Neural crest cell (in vitro differentiated cells): ENCODE measurements around the gene MTFP1. TPM values are rescaled to one million over a fixed set of nuclear protein-coding genes. Genes with fewer than 3 reads are reported as not detected.
"Not testable (repeated sequence)": the region's sequence is repeated elsewhere in the genome, so short reads cannot be mapped to it uniquely, and the experiment has no call there.

Source experiments
- DNase-seq: peaks from one replicate; pipeline ENCODE4 v3.0.0; 2021; ENCODE audit warnings: low read depth, mixed read lengths, low spot score
- H3K27ac Mint-ChIP-seq: one replicate; pipeline ENCODE4 v1.8.0; 2021; ENCODE audit warnings: mild to moderate bottlenecking, mixed read lengths; ENCODE audit not compliant: unreplicated experiment
- H3K27me3 Mint-ChIP-seq: 2 replicates; pipeline ENCODE4 v1.8.0; 2021; ENCODE audit warnings: low read depth, mild to moderate bottlenecking, mixed read lengths
- H3K36me3 Mint-ChIP-seq: 2 replicates; pipeline ENCODE4 v1.8.0; 2021; ENCODE audit warnings: low read depth, mild to moderate bottlenecking, mixed read lengths
- H3K4me1 Mint-ChIP-seq: 2 replicates; pipeline ENCODE4 v1.8.0; 2021; ENCODE audit warnings: mixed read lengths
- H3K4me3 Mint-ChIP-seq: one replicate; pipeline ENCODE4 v1.8.0; 2021; ENCODE audit warnings: mild to moderate bottlenecking, mixed read lengths
- H3K9me3 Mint-ChIP-seq: 2 replicates; pipeline ENCODE4 v1.8.0; 2021; ENCODE audit warnings: mixed read lengths
- total RNA-seq: library from RNA; stranded (reverse); gene quantifications from 2 replicates; pipeline ENCODE4 v1.2.1, GENCODE V29; 2021
- TF ChIP-seq, protein P1 (sequence below): fragments of 200-600 bp; sonication (generic); conservative IDR thresholded peaks from 2 replicates; pipeline ENCODE4 v1.5.0; 2021; ENCODE audit warnings: antibody characterized with exemption, mild to moderate bottlenecking

MTFP1 gene
- total RNA-seq, 1 donor from 2014 or later = 37.4 TPM

- Mint-ChIP-seq H3K4me1 (peaks cover 12% of the 10 kb centered on the region), H3K36me3 (no peaks in the 10 kb centered on the region), H3K9me3 (no peaks in the 10 kb centered on the region), H3K4me3 (no peak overlapping the region), H3K27ac (no peak overlapping the region), H3K27me3 (peaks cover 5% of the 10 kb centered on the region)
- TF ChIP-seq, protein P1, sequence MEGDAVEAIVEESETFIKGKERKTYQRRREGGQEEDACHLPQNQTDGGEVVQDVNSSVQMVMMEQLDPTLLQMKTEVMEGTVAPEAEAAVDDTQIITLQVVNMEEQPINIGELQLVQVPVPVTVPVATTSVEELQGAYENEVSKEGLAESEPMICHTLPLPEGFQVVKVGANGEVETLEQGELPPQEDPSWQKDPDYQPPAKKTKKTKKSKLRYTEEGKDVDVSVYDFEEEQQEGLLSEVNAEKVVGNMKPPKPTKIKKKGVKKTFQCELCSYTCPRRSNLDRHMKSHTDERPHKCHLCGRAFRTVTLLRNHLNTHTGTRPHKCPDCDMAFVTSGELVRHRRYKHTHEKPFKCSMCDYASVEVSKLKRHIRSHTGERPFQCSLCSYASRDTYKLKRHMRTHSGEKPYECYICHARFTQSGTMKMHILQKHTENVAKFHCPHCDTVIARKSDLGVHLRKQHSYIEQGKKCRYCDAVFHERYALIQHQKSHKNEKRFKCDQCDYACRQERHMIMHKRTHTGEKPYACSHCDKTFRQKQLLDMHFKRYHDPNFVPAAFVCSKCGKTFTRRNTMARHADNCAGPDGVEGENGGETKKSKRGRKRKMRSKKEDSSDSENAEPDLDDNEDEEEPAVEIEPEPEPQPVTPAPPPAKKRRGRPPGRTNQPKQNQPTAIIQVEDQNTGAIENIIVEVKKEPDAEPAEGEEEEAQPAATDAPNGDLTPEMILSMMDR = no peak
- DNase-seq = no peak
These were observed 14.3 kb downstream of the MTFP1 start for GRCh38 chr22:30439836-30440235.

GRCh38 chr22:30441088-30441487 is 15.5 kb downstream of the MTFP1 start:
- peaks cover 12% of the 10 kb centered on the region for H3K4me1 Mint-ChIP-seq
- H3K4me3 Mint-ChIP-seq = no peak overlapping the region
- no peaks in the 10 kb centered on the region for H3K36me3 Mint-ChIP-seq
- no peak overlapping the region for H3K27ac Mint-ChIP-seq
- peaks cover 5% of the 10 kb centered on the region for H3K27me3 Mint-ChIP-seq
- no peak for DNase-seq
- TF ChIP-seq, protein P1 = no peak
- no peaks in the 10 kb centered on the region for H3K9me3 Mint-ChIP-seq

- DNase-seq = peak; percentile 77
- peak overlapping the region; percentile 66 for H3K4me3 Mint-ChIP-seq
These were observed 19.3 kb downstream of the MTFP1 start for GRCh38 chr22:30444632-30445437.

GRCh38 chr22:30445438-30446145 is 20.0 kb downstream of the MTFP1 start:
- no peak overlapping the region for H3K27ac Mint-ChIP-seq
- peaks cover 12% of the 10 kb centered on the region for H3K4me1 Mint-ChIP-seq
- H3K4me3 Mint-ChIP-seq = no peak overlapping the region
- H3K27me3 Mint-ChIP-seq = no peaks in the 10 kb centered on the region
- H3K36me3 Mint-ChIP-seq = no peaks in the 10 kb centered on the region
- no peaks in the 10 kb centered on the region for H3K9me3 Mint-ChIP-seq
- TF ChIP-seq, protein P1 = no peak
- no peak for DNase-seq

More at GRCh38 chr22:30444632-30445437, 19.3 kb downstream of the MTFP1 start:
- H3K4me1 Mint-ChIP-seq = peaks cover 12% of the 10 kb centered on the region
- peaks cover 2% of the 10 kb centered on the region for H3K27me3 Mint-ChIP-seq
- no peaks in the 10 kb centered on the region for H3K9me3 Mint-ChIP-seq
- TF ChIP-seq, protein P1 = peak; percentile 82
- peak overlapping the region; percentile 93 for H3K27ac Mint-ChIP-seq
- H3K36me3 Mint-ChIP-seq = no peaks in the 10 kb centered on the region

GRCh38 chr22:30447656-30448055 is 22.1 kb downstream of the MTFP1 start:
- Mint-ChIP-seq H3K4me3 (no peak overlapping the region), H3K27me3 (no peaks in the 10 kb centered on the region), H3K9me3 (no peaks in the 10 kb centered on the region), H3K36me3 (no peaks in the 10 kb centered on the region), H3K4me1 (peaks cover 12% of the 10 kb centered on the region), H3K27ac (no peak overlapping the region)
- DNase-seq = no peak
- TF ChIP-seq, protein P1 = no peak

DNA sequence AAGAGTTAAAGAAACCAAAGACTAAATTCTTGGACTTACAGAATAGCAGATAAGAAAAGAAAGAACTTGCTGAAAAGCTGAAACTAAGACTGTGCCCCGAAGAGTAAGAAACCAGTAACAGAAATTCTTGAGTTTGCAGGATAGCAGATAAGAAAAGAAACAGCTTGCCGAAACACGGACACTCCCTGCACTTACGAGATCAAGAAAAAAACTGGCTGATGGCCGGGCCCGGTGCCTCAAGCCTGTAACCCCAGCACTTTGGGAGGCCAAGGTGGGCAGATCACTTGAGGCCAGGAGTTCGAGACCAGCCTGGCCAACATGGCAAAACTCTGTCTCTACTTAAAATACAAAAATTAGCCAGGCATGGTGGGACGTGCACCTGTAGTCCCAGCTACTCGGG is 25.9 kb downstream of the MTFP1 start:
- H3K4me3 Mint-ChIP-seq, H3K9me3 Mint-ChIP-seq, H3K36me3 Mint-ChIP-seq, H3K27me3 Mint-ChIP-seq, H3K27ac Mint-ChIP-seq, H3K4me1 Mint-ChIP-seq, DNase-seq: not testable (repeated sequence)
